ENCODE data around the gene ARHGAP25.

ARHGAP25 gene

GRCh38 chr2:68855550-68855949 is 120.9 kb downstream of the ARHGAP25 start:
- DNase-seq (ENCODE audit: low read depth in 2 of 2, low spot score in 1 of 2), result no peak

- no peak for DNase-seq (ENCODE audit: low read depth in 2 of 2, low spot score in 1 of 2)
Observed at GRCh38 chr2:68857202-68857845, 122.7 kb downstream of the ARHGAP25 start.

DNA sequence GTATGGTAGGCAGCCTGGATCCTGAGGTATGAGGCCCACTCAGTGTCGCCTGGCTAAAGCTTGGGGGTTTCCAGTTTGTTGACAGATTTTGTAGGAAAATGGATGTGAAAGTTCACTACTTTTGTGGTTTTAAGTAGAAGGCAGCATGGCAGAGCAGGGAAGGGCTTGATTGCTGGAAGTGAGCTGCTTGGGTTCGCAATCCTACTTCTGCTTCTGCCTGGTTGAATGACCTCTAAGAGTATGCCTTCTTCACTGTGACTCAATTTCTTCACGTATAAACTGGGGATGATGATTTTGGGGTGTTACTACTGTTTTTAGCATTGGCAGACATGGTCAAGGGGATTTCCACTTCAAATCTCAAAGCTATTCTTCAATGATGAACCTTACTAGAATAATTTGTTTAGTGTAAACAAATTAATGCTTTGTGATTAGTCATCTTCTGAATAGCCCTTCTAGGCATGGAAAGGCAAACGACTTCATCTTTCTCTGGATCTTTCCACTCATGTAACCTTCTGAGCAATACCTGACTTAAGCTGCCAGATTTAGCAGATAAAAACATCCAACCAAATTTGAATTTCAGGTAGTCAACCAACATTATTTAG is 123.3 kb downstream of the ARHGAP25 start:
- DNase-seq (ENCODE audit: low read depth in 2 of 2, low spot score in 1 of 2), result no peak

DNA sequence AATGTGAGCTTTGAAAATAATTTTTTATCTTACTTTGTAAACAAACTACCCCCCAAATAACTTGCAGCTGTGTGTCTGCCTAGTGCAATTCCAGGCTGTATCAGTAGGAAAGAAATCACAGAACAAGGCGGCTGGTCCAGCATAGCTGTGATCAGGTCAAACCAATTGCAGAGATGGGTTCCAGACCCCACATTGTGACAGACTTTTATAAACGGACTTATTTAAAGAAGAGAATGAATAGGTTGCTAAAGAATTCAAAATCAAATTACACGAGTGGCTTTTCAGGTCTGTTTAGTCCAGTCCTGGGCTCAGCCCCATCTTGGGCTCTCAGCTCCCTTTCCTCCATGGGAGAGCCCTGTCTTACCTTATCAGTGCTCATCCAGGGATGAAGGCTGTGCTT is 125.5 kb downstream of the ARHGAP25 start:
- DNase-seq (ENCODE audit: low read depth in 2 of 2, low spot score in 1 of 2), result no peak

DNA sequence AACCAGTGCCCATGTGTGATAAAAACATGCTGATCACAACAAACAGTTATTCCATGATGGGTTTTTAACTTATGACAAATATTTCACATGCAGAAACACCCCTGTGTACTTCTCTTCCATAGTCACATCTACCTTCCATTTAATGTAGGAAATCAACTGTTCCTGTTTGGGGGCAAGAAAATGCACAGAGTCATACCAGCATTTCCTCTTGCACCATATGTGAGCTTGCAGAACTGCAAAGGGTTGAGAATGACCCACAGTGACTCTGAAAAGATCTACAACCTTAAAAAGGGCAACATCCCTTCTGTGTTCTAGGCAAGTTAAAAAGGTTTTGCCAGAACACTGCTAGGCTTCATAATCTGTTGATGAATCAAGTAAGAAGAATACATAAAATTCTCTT is 126.7 kb downstream of the ARHGAP25 start:
- DNase-seq (ENCODE audit: low read depth in 2 of 2, low spot score in 1 of 2), result no peak

- DNase-seq (ENCODE audit: low read depth in 2 of 2, low spot score in 1 of 2), result no peak
Observed at GRCh38 chr2:68862889-68863288, 128.3 kb downstream of the ARHGAP25 start.

- DNase-seq (ENCODE audit: low read depth in 2 of 2, low spot score in 1 of 2), result no peak
Observed at GRCh38 chr2:68863996-68864395, 129.4 kb downstream of the ARHGAP25 start.

- DNase-seq (ENCODE audit: low read depth in 2 of 2, low spot score in 1 of 2), result no peak
Observed at GRCh38 chr2:68865108-68865507, 130.5 kb downstream of the ARHGAP25 start.

GRCh38 chr2:68870215-68870614 is 135.6 kb downstream of the ARHGAP25 start:
- DNase-seq (ENCODE audit: low read depth in 2 of 2, low spot score in 1 of 2), result no peak

GRCh38 chr2:68871159-68871764 is 136.7 kb downstream of the ARHGAP25 start, which contains the start of gene BMP10:
Gene BMP10 (minus strand): TSS chr2:68871397. CDS start chr2:68871358, 39 bp downstream.
- no peak for DNase-seq (ENCODE audit: low read depth in 2 of 2, low spot score in 1 of 2)
